AG10803 (cell line): Measurements from ENCODE around the gene LRP1B.

Source experiments
- DNase-seq: peaks from one replicate; pipeline ENCODE4 v3.0.0; 2010; ENCODE audit warnings: low read depth
- H3K4me3 ChIP-seq: 2 replicates; pipeline ENCODE4 v1.5.1; 2011; ENCODE audit warnings: mild to moderate bottlenecking, low read length, control low read depth
- CTCF ChIP-seq: conservative IDR thresholded peaks from 2 replicates; pipeline ENCODE4 v1.5.1; 2011; ENCODE audit warnings: mild to moderate bottlenecking, low read length, control low read depth, inconsistent platforms

The LRP1B gene

GRCh38 chr2:141055531-141055930 lies 1075.3 kb downstream of the LRP1B start:
- peak; percentile 53 for DNase-seq
- no peak for TF ChIP-seq CTCF
- H3K4me3 ChIP-seq: no peak overlapping the region

- no peak overlapping the region for H3K4me3 ChIP-seq
- TF ChIP-seq CTCF: no peak
- DNase-seq: no peak
Observed at GRCh38 chr2:141048951-141049350, 1081.9 kb downstream of the LRP1B start.

GRCh38 chr2:141041281-141041680 lies 1089.5 kb downstream of the LRP1B start:
- H3K4me3 ChIP-seq: no peak overlapping the region
- no peak for TF ChIP-seq CTCF
- DNase-seq: no peak

- no peak overlapping the region for H3K4me3 ChIP-seq
- DNase-seq: no peak
- no peak for TF ChIP-seq CTCF
Observed at GRCh38 chr2:141038341-141038740, 1092.5 kb downstream of the LRP1B start.

GRCh38 chr2:141037361-141037760 lies 1093.5 kb downstream of the LRP1B start:
- no peak for DNase-seq
- no peak overlapping the region for H3K4me3 ChIP-seq
- TF ChIP-seq CTCF: no peak

GRCh38 chr2:141035846-141036420 lies 1094.9 kb downstream of the LRP1B start:
- no peak overlapping the region for H3K4me3 ChIP-seq
- no peak for DNase-seq
- no peak for TF ChIP-seq CTCF

GRCh38 chr2:141029428-141030078 lies 1101.3 kb downstream of the LRP1B start:
- DNase-seq: no peak
- TF ChIP-seq CTCF: no peak
- H3K4me3 ChIP-seq: no peak overlapping the region
